Spleen (tissue), 7 donors: Measurements from ENCODE around the gene ZSCAN5B.
A peak's percentile ranks its signal among the peaks of the same experiment; 100 is the strongest.

Experiments
- CTCF ChIP-seq, 11 experiments: fragments of 200-600 bp in 7 of 11; fragments of 450-650 bp in 4 of 11; sonication (generic) in 4 of 11; IDR thresholded peaks in 8 of 11; conservative IDR thresholded peaks in 3 of 11; 1 replicate in 7 of 11; 2 replicates in 4 of 11; pipeline versions ENCODE4 v1.4.0 to v1.8.0; 2016 to 2021; ENCODE audit warnings: antibody characterized with exemption in 11 of 11, inconsistent platforms in 4 of 11, mild to moderate bottlenecking in 1 of 11
- POLR2A ChIP-seq, 3 donors: fragments of 450-650 bp; IDR thresholded peaks; one replicate each; pipeline ENCODE4 v1.5.1; 2017; ENCODE audit warnings: antibody characterized with exemption in 3 of 3, mild to moderate bottlenecking in 1 of 3
- POLR2AphosphoS5 ChIP-seq, 3 donors: sonication (generic); formaldehyde crosslinking; IDR thresholded peaks; one replicate each; pipeline ENCODE4 v1.5.1; 2017; ENCODE audit warnings: antibody characterized with exemption in 3 of 3
- donor health status: DM: no; HTN: no; CAD: no; lungs with moderate emphysema.
- donor health status: DM: no; HTN: no; CAD: no.
- donor health status: DM: no; HTN: no; CAD: no.

DNA sequence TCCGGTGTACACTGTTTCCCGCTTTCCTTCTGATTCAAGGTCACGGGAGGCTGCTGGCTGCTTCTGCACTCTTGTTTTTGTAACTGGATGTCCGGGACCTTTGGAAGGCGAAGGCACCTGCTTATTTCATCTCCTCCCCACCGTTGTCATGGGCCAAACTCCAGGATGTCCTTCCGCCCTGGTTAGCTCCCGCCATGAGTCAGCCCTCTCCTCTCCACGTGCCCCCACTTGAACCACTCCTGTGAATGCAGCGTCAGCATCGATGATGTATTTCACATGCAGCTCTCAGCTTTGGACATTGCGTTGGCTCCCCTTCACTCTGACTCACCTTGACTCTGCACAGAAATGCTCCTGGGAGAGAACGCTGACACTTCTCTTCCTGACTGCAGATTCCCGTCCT, 27.3 kb downstream of the ZSCAN5B start:
- no peak for TF ChIP-seq CTCF (IDR thresholded peaks at IDR 0.05 in 8 of 11, conservative IDR thresholded peaks at IDR 0.05 in 3 of 11)
- no peak for TF ChIP-seq POLR2A (IDR thresholded peaks at IDR 0.05)
- TF ChIP-seq POLR2AphosphoS5 (IDR thresholded peaks at IDR 0.05): peak in 2 of 3 donors; percentile 53 to 64
